ENCODE data around the gene CHD9. TPM values are rescaled to one million over a fixed set of nuclear protein-coding genes. Genes with fewer than 3 reads are reported as not detected.
A peak's percentile ranks its signal among the peaks of the same experiment; 100 is the strongest.
"Not testable (repeated sequence)": the region's sequence is repeated elsewhere in the genome, so short reads cannot be mapped to it uniquely, and the experiment has no call there.

CHD9 gene
- total RNA-seq, 1 experiment from 2014 or later, result 111 TPM

DNA sequence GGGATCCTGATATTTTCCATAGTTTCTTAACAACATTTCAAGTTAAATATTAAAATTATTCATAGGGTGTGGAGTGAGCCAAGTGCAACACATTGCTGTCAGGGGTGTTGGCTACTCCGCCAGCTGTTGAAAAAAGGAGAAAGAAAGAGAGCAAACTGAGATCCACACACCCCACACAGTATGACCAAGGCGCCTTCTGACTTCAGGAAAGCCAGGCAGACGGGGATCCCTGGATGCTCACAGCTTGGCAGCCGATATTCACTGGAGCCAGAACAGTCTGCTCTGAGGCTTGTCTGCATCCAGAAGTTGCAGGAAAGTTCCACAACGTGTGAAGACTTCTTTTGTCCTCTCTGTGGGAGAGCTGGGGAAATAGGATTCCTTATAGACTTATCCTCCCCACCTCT is 11.4 kb upstream of the CHD9 start:
- H3K79me2 ChIP-seq (ENCODE audit: low read length), result no peaks in the 10 kb centered on the region
- H3K27ac ChIP-seq (ENCODE audit: low read length), result no peak overlapping the region
- H3K4me3 ChIP-seq (ENCODE audit: low read length), result no peak overlapping the region
- H3K4me1 ChIP-seq (ENCODE audit: low read length), result peaks cover 12% of the 10 kb centered on the region
- H3K9me2 ChIP-seq (replicated peaks; ENCODE audit: insufficient read depth, low read length), result no peaks in the 10 kb centered on the region
- H3K9ac ChIP-seq (ENCODE audit: low read length), result no peak overlapping the region
- H3K4me2 ChIP-seq (ENCODE audit: low read depth, low read length, poor library complexity, severe bottlenecking), result no peak overlapping the region
- no peaks in the 10 kb centered on the region for H3K9me3 ChIP-seq (ENCODE audit: low read length)
- no peak for DNase-seq
- H2AFZ ChIP-seq (ENCODE audit: low read length), result no peak overlapping the region
- H3K27me3 ChIP-seq (ENCODE audit: low read length), result no peaks in the 10 kb centered on the region
- no peaks in the 10 kb centered on the region for H3K36me3 ChIP-seq (ENCODE audit: insufficient read depth, low read length)
- H4K20me1 ChIP-seq (ENCODE audit: insufficient read depth, low read depth, low read length), result no peaks in the 10 kb centered on the region

DNA sequence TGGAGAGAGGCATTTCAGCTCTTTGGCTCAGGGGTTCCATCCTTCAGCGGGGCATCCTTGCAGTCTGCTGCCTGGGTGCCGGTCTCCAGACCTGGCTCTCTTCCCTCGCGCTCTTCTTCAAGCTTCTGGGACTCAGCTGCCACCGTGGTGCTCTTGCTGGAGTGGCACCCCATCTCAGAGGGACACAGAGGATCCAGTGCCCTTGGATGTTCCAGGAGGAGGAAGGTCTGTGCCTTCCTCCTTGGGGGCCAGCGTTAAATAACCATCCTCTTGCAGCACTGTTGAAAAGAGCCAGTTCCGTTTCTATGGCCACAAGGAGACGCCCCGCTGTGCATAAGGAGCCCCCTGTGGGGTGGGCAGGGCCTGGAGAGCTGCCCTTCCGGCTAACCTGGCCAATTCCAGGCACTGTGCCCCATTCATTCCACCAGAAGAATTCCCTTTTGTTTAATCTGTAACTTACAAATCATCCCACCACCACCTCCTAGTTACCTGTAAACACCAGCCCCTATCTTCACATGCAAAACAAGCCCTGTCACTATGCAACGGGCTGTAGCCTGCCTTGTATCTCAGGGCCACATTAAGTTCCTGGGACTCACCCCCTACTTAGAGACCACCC is 10.7 kb upstream of the CHD9 start:
- Histone ChIP-seq H4K20me1 (ENCODE audit: insufficient read depth, low read depth, low read length) (no peaks in the 10 kb centered on the region), H3K9me3 (ENCODE audit: low read length) (no peaks in the 10 kb centered on the region), H3K27me3 (ENCODE audit: low read length) (no peaks in the 10 kb centered on the region), H2AFZ (ENCODE audit: low read length) (no peak overlapping the region), H3K4me2 (ENCODE audit: low read depth, low read length, poor library complexity, severe bottlenecking) (no peak overlapping the region), H3K4me3 (ENCODE audit: low read length) (no peak overlapping the region), H3K36me3 (ENCODE audit: insufficient read depth, low read length) (no peaks in the 10 kb centered on the region), H3K79me2 (ENCODE audit: low read length) (no peaks in the 10 kb centered on the region), H3K9me2 (replicated peaks; ENCODE audit: insufficient read depth, low read length) (no peaks in the 10 kb centered on the region), H3K27ac (ENCODE audit: low read length) (no peak overlapping the region), H3K9ac (ENCODE audit: low read length) (no peak overlapping the region), H3K4me1 (ENCODE audit: low read length) (peaks cover 12% of the 10 kb centered on the region)
- peak; percentile 38 for DNase-seq

DNA sequence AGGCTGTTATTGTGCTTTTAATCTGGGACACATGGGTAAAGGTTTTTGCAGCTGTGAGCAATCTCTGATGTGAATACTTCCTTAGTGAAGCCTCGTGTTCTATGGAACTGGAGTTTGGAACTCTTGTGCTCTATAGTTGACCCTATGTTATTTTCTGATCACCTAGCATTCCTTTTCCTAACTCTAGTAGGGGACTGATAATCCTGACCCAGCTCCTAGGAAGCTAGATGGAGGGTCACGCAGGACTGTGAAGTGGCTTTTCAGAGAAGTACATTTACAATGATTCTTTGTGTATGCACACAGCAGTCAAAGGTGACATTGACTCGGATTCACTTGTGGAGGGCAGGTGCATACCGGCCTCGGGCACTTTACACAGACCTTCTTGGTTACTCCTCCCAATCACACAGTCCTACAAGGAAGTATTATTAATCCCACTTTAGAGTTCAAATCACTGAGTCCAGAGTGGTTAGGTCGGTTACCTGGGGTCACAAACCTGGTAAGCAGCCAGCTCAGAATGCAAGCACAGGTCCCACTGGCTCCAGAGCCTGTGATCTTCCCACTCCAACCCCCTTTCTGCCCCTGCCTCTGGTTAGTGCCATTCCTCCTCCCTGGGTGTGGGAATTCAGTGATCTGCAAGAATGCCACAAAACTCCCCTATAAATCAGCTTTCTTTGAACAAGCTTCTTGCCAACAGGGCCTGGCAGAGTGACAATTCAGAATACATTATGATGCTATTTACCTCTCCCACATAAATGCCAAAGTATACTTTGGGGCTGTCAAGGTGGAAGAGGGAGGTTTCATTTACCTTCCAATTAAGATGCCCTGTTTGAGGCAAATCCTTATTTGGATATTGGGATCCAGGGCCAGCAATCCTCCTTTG is 9.2 kb upstream of the CHD9 start:
- Histone ChIP-seq H4K20me1 (ENCODE audit: insufficient read depth, low read depth, low read length) (no peaks in the 10 kb centered on the region), H3K4me3 (ENCODE audit: low read length) (no peak overlapping the region), H3K4me2 (ENCODE audit: low read depth, low read length, poor library complexity, severe bottlenecking) (no peak overlapping the region), H3K4me1 (ENCODE audit: low read length) (peaks cover 12% of the 10 kb centered on the region), H2AFZ (ENCODE audit: low read length) (no peak overlapping the region), H3K27me3 (ENCODE audit: low read length) (no peaks in the 10 kb centered on the region), H3K9me2 (replicated peaks; ENCODE audit: insufficient read depth, low read length) (no peaks in the 10 kb centered on the region), H3K79me2 (ENCODE audit: low read length) (no peaks in the 10 kb centered on the region), H3K9me3 (ENCODE audit: low read length) (no peaks in the 10 kb centered on the region), H3K36me3 (ENCODE audit: insufficient read depth, low read length) (no peaks in the 10 kb centered on the region), H3K27ac (ENCODE audit: low read length) (no peak overlapping the region), H3K9ac (ENCODE audit: low read length) (no peak overlapping the region)
- no peak for DNase-seq

DNA sequence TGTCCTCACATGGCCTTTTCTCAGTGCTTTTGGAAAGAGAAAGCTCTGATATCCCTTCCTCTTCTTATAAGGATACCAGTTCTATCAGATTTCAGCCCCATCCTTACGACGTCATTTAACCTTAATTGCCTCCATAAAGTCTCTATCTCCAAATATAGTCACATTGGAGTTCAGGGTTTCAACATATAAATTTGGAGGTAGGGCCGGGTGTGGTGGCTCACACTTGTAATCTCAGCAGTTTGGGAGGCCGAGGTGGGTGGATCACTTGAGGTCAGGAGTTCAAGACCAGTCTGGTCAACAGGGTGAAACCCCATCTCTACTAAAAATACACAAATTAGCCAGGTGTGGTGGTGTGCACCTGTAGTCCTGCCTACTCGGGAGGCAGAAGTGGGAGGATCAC is 7.3 kb upstream of the CHD9 start:
- not testable (repeated sequence) for H3K9me2 ChIP-seq (replicated peaks; ENCODE audit: insufficient read depth, low read length); H3K27ac ChIP-seq (ENCODE audit: low read length); H3K4me2 ChIP-seq (ENCODE audit: low read depth, low read length, poor library complexity, severe bottlenecking); H2AFZ ChIP-seq (ENCODE audit: low read length); H3K9me3 ChIP-seq (ENCODE audit: low read length); H3K36me3 ChIP-seq (ENCODE audit: insufficient read depth, low read length); H4K20me1 ChIP-seq (ENCODE audit: insufficient read depth, low read depth, low read length); H3K79me2 ChIP-seq (ENCODE audit: low read length); H3K4me3 ChIP-seq (ENCODE audit: low read length); H3K9ac ChIP-seq (ENCODE audit: low read length); DNase-seq; H3K27me3 ChIP-seq (ENCODE audit: low read length); H3K4me1 ChIP-seq (ENCODE audit: low read length)

DNA sequence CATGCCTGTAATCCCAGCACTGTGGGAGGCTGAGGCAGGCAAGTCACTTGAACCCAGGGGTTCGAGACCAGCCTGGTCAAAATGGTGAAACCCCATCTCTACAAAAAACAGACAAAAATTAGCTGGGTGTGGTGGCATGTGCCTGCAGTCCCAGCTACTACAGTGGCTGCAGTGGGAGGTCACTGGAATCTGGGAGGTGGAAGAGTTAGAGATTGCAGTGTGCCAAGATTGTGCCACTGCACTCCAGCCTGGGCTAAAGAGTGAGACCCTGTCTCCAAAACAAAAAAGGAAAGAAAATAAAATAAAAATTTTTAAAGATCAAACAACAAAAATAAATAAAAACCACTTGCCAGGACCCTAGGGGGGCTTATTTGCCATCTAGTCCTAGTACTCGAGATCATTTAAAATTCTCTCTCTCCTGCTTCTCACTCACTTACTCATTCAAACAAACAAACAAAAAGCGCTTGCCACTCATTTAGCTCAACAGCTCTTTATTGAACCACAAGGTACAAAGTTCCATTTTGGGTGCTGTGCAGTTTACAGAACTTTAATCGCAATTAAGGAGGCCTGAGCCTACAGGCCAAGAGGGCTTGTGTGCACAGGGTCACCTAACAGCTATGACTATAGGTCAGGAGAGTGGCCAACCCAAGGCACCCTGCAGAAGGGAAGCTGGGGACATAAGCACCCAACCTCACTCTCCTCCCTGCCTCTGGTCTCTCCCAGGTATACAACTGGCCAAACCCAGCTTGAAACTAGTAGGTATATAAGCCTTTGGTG is 6.5 kb upstream of the CHD9 start:
- no peak for DNase-seq
- no peak overlapping the region for H3K4me2 ChIP-seq (ENCODE audit: low read depth, low read length, poor library complexity, severe bottlenecking)
- H3K27ac ChIP-seq (ENCODE audit: low read length), result no peak overlapping the region
- H3K9me3 ChIP-seq (ENCODE audit: low read length), result no peaks in the 10 kb centered on the region
- H3K4me3 ChIP-seq (ENCODE audit: low read length), result no peak overlapping the region
- H3K4me1 ChIP-seq (ENCODE audit: low read length), result 0 out of 2 replicates have a peak, but pooled peaks cover 3% of the 10 kb centered on the region
- no peaks in the 10 kb centered on the region for H3K79me2 ChIP-seq (ENCODE audit: low read length)
- H3K36me3 ChIP-seq (ENCODE audit: insufficient read depth, low read length), result no peaks in the 10 kb centered on the region
- no peak overlapping the region for H3K9ac ChIP-seq (ENCODE audit: low read length)
- H4K20me1 ChIP-seq (ENCODE audit: insufficient read depth, low read depth, low read length), result no peaks in the 10 kb centered on the region
- no peaks in the 10 kb centered on the region for H3K27me3 ChIP-seq (ENCODE audit: low read length)
- H3K9me2 ChIP-seq (replicated peaks; ENCODE audit: insufficient read depth, low read length), result no peaks in the 10 kb centered on the region
- H2AFZ ChIP-seq (ENCODE audit: low read length), result no peak overlapping the region

DNA sequence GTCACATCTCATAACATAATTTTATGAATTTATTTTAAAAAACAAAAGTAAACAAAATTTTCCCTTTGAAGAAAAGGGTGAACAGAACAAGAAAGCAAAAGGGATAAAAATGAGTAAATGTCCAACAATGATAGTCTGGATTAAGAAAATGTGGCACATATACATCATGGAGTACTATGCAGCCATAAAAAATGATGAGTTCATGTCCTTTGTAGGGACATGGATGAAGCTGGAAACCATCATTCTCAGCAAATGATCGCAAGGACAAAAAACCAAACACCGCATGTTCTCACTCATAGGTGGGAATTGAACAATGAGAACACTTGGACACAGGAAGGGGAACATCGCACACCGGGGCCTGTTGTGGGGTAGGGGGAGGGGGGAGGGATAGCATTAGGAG is 3.5 kb upstream of the CHD9 start:
- not testable (repeated sequence) for H3K36me3 ChIP-seq (ENCODE audit: insufficient read depth, low read length); H3K9ac ChIP-seq (ENCODE audit: low read length); H3K27me3 ChIP-seq (ENCODE audit: low read length); H2AFZ ChIP-seq (ENCODE audit: low read length); H3K9me3 ChIP-seq (ENCODE audit: low read length); H3K9me2 ChIP-seq (replicated peaks; ENCODE audit: insufficient read depth, low read length); H3K4me3 ChIP-seq (ENCODE audit: low read length); H3K4me2 ChIP-seq (ENCODE audit: low read depth, low read length, poor library complexity, severe bottlenecking); H4K20me1 ChIP-seq (ENCODE audit: insufficient read depth, low read depth, low read length); DNase-seq; H3K27ac ChIP-seq (ENCODE audit: low read length)
- Histone ChIP-seq H3K4me1 (ENCODE audit: low read length) (peaks cover 15% of the 10 kb centered on the region), H3K79me2 (ENCODE audit: low read length) (peaks cover 14% of the 10 kb centered on the region)

DNA sequence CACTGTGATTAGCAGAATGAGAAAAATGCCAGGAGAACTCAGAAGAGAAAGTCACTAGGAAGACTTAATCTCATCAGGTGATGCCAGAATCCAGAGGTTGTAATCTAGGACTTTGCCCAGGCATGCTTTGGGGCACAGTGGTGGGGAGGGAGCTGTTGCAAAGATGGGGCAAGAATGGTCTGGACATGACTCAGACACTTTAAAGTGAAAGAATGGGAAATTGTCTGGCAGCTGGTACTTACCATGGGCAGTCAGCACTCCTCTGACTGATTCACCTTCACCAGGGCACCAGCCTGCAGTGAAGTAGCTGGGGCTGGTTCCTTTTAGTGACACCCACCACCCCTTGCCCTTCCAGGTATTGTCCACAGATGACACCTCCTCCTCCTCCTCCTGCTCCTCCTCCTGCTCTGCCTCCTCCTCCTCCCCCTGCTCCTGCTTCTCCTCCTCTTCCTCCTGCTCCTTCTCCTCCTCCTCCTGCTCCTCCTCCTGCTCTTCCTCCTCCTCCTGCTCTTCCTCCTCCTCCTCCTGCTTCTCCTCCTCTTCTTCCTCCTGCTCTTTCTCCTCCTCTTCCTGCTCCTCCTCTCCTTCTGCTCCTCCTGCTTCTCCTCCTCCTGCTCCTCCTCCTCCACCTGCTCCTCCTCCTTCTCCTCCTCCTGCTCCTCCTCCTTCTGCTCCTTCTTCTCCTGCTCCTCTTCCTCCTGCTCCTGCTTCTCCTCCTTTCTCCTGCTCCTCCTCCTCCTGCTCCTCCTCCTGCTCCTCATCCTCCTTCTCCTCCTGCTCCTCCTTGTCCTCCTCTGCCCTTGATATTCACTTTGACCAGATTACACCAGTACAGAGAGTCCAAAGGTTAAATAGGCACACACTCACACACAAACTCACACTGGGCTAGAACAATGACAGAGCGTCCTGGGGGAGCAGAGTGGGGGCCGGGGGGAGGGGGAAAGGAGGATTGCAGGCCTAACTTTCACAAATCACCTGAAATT is 2.0 kb upstream of the CHD9 start, which contains the start of gene CHD9NB:
CHD9NB (minus strand) TSS at position 379 of the 983 bp plus-strand sequence. CDS start 8,739 bp downstream, outside the sequence.
- Histone ChIP-seq H3K4me3 (ENCODE audit: low read length) (no peak within 1 kb of the TSS), H3K79me2 (ENCODE audit: low read length) (peaks cover 29% of the 10 kb centered on the region), H3K27ac (ENCODE audit: low read length) (no peak within 1 kb of the TSS), H3K4me2 (ENCODE audit: low read depth, low read length, poor library complexity, severe bottlenecking) (no peak within 1 kb of the TSS), H3K9ac (ENCODE audit: low read length) (no peak within 1 kb of the TSS), H3K9me3 (ENCODE audit: low read length) (no peaks in the 10 kb centered on the region), H3K27me3 (ENCODE audit: low read length) (no peaks in the 10 kb centered on the region), H2AFZ (ENCODE audit: low read length) (no peak within 1 kb of the TSS), H3K9me2 (replicated peaks; ENCODE audit: insufficient read depth, low read length) (no peaks in the 10 kb centered on the region), H4K20me1 (ENCODE audit: insufficient read depth, low read depth, low read length) (no peaks in the 10 kb centered on the region), H3K36me3 (ENCODE audit: insufficient read depth, low read length) (no peaks in the 10 kb centered on the region), H3K4me1 (ENCODE audit: low read length) (peaks cover 26% of the 10 kb centered on the region)
- no peak for DNase-seq

Measured in Karpas-422 (cell line).